HepG2 (cell line): ENCODE results near the gene ELP5. TPM values are rescaled to one million over a fixed set of nuclear protein-coding genes. Genes with fewer than 3 reads are reported as not detected.

Experiments
- CBFB ChIP-seq: sonication (generic); formaldehyde crosslinking; IDR thresholded peaks from 2 replicates; pipeline ENCODE4 v1.4.0; 2020; ENCODE audit warnings: missing genetic modification reagents
- GLI4 ChIP-seq: sonication (generic); formaldehyde crosslinking; IDR thresholded peaks from 2 replicates; pipeline ENCODE4 v1.5.1; 2020; ENCODE audit warnings: missing genetic modification reagents, mild to moderate bottlenecking, moderate library complexity, borderline replicate concordance
- HOXA3 ChIP-seq: sonication (generic); formaldehyde crosslinking; IDR thresholded peaks from 2 replicates; pipeline ENCODE4 v1.5.0; 2020; ENCODE audit warnings: missing genetic modification reagents
- KDM1A ChIP-seq: IDR thresholded peaks from 2 replicates; pipeline ENCODE4 v1.6.1; 2016; ENCODE audit warnings: missing compliant biosample characterization
- KLF11 ChIP-seq: IDR thresholded peaks from 2 replicates; pipeline ENCODE4 v1.6.1; 2016; ENCODE audit warnings: missing compliant biosample characterization
- PITX1 ChIP-seq: sonication (generic); formaldehyde crosslinking; IDR thresholded peaks from 2 replicates; pipeline ENCODE4 v1.5.1; 2020; ENCODE audit warnings: mild to moderate bottlenecking, missing genetic modification reagents
- RBM39 ChIP-seq: fragments of 200-400 bp; formaldehyde crosslinking; IDR thresholded peaks from one replicate; pipeline ENCODE4 v1.6.1; 2018; ENCODE audit warnings: antibody characterized with exemption, mild to moderate bottlenecking, low read depth, low read length; ENCODE audit not compliant: poor library complexity, severe bottlenecking
- REPIN1 ChIP-seq: sonication (generic); formaldehyde crosslinking; IDR thresholded peaks from 2 replicates; pipeline ENCODE4 v1.8.0; 2022; ENCODE audit warnings: missing genetic modification reagents, low read depth, mild to moderate bottlenecking, borderline replicate concordance
- REXO4 ChIP-seq: sonication (generic); formaldehyde crosslinking; IDR thresholded peaks from 2 replicates; pipeline ENCODE4 v1.8.0; 2022; ENCODE audit warnings: missing genetic modification reagents, mild to moderate bottlenecking, borderline replicate concordance
- SMAD3 ChIP-seq: sonication (generic); formaldehyde crosslinking; IDR thresholded peaks from 2 replicates; pipeline ENCODE4 v1.4.0; 2020; ENCODE audit warnings: missing genetic modification reagents
- SRSF1 ChIP-seq: fragments of 200-400 bp; formaldehyde crosslinking; optimal IDR thresholded peaks from 2 replicates; pipeline ENCODE3; 2017; ENCODE audit warnings: mild to moderate bottlenecking, low read depth, low read length, moderate library complexity
- XBP1 ChIP-seq: sonication (generic); formaldehyde crosslinking; IDR thresholded peaks from 2 replicates; pipeline ENCODE4 v1.5.0; 2020; ENCODE audit warnings: missing genetic modification reagents
- ZBTB20 ChIP-seq: sonication (generic); formaldehyde crosslinking; IDR thresholded peaks from 2 replicates; pipeline ENCODE4 v1.8.1; 2023; ENCODE audit warnings: missing genetic modification reagents, low read depth, mild to moderate bottlenecking, borderline replicate concordance
- ZBTB8A ChIP-seq: sonication (generic); formaldehyde crosslinking; IDR thresholded peaks from 2 replicates; pipeline ENCODE4 v1.4.0; 2020; ENCODE audit warnings: mild to moderate bottlenecking, low read depth, missing genetic modification reagents, borderline replicate concordance
- ZC3H13 ChIP-seq: sonication (generic); formaldehyde crosslinking; IDR thresholded peaks from 2 replicates; pipeline ENCODE4 v1.8.1; 2023; ENCODE audit warnings: mild to moderate bottlenecking, missing genetic modification reagents, moderate library complexity
- ZFP41 ChIP-seq: sonication (generic); formaldehyde crosslinking; IDR thresholded peaks from 2 replicates; pipeline ENCODE4 v1.4.0; 2020; ENCODE audit warnings: mild to moderate bottlenecking, missing genetic modification reagents, borderline replicate concordance
- ZNF205 ChIP-seq: IDR thresholded peaks from 2 replicates; pipeline ENCODE4 v1.6.1; 2018; ENCODE audit warnings: missing biosample characterization, missing genetic modification reagents
- ZNF501 ChIP-seq: sonication (generic); formaldehyde crosslinking; IDR thresholded peaks from 2 replicates; pipeline ENCODE4 v1.5.1; 2020; ENCODE audit warnings: mild to moderate bottlenecking, moderate library complexity, missing genetic modification reagents
- ZNF878 ChIP-seq: sonication (generic); formaldehyde crosslinking; IDR thresholded peaks from 2 replicates; pipeline ENCODE4 v1.8.1; 2023; ENCODE audit warnings: mild to moderate bottlenecking, missing genetic modification reagents, moderate library complexity
- ZSCAN21 ChIP-seq: sonication (generic); formaldehyde crosslinking; IDR thresholded peaks from 2 replicates; pipeline ENCODE4 v1.8.0; 2022; ENCODE audit warnings: mild to moderate bottlenecking, missing genetic modification reagents, moderate library complexity, borderline replicate concordance
- polyA plus RNA-seq, 8 experiments: library from polyadenylated mRNA; depleted of rRNA in 3 of 8; stranded (reverse) in 7 of 8; unstranded in 1 of 8; fragments of >200 nt; fragmentation: Illumina TruSeq in 4 of 8; extraction: Trizol in 4 of 8; gene quantifications; 2 replicates each; pipeline versions ENCODE4 v1.2.1 to v1.2.3, GENCODE V29; 2011 to 2016; ENCODE audit warnings: low read depth in 4 of 8, missing spikeins in 1 of 8, mixed read lengths in 1 of 8; ENCODE audit not compliant: insufficient read depth in 1 of 8
- total RNA-seq, 5 experiments: library from RNA; depleted of rRNA; stranded (reverse); fragments of >200 nt; fragmentation: Illumina TruSeq; extraction: Trizol; gene quantifications; 2 replicates each; pipeline ENCODE4 v1.2.3, GENCODE V29; 2016; ENCODE audit warnings: low read depth in 1 of 5
- TF ChIP-seq, protein P1 (sequence below): IDR thresholded peaks from 2 replicates; pipeline ENCODE4 v1.6.1; 2012; ENCODE audit warnings: inconsistent platforms
- TF ChIP-seq, protein P2 (sequence below): sonication (generic); formaldehyde crosslinking; IDR thresholded peaks from 2 replicates; pipeline ENCODE4 v1.8.1; 2023; ENCODE audit warnings: mild to moderate bottlenecking, missing genetic modification reagents
- TF ChIP-seq, protein P3 (sequence below): sonication (generic); formaldehyde crosslinking; IDR thresholded peaks from 2 replicates; pipeline ENCODE4 v1.4.0; 2020; ENCODE audit warnings: mild to moderate bottlenecking, missing genetic modification reagents
- TF ChIP-seq, protein P4 (sequence below): sonication (generic); formaldehyde crosslinking; IDR thresholded peaks from 2 replicates; pipeline ENCODE4 v1.8.1; 2023; ENCODE audit warnings: mild to moderate bottlenecking, moderate library complexity, missing genetic modification reagents

Gene ELP5
- total and polyA plus RNA-seq, 2 of the 13 experiments (the other 11 are each of a cell fraction or from before 2014, with no cell fraction given), result 67.6 to 69.8 TPM

DNA sequence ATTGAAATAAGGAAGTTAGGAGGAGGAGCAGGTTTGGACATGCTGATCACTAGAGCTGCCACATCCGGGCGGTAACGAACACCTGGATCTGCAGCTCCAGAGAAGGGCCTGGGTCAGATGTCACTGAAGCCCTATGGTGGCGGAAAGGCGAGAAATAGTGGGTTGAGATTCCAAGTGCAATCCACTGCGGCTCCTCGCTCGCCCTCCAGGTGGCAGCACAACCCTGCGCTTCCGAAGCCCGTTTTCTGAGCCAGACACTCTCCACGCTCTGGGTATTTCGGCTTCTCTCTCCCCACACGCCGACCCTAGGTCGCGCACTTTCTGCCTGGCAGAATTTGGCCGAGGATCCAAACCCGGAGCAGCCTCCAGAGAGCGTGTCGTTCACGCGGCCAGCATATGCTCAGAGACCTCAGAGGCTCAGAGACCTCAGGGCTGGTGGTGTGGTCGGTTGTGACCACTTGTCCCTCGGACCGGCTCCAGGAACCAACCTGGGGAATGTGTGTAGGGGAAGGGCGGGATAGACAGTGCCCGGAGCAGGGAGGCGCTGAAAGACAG lies 28.6 kb downstream of the ELP5 start (continued):
- TF ChIP-seq ZFP41 (CRISPR knock-in tag), result peak; percentile 35; the same call in 1 of the 2 replicates
- TF ChIP-seq RBM39, result peak; percentile 60
- TF ChIP-seq ZNF501, result peak; percentile 82
- TF ChIP-seq CBFB, result 0 out of 2 replicates have a peak, but pooled peaks have one; percentile 63
- peak; percentile 59; the same call in 1 of the 2 replicates for TF ChIP-seq KLF11 (CRISPR knock-in tag)
- 0 out of 2 replicates have a peak, but pooled peaks have one; percentile 59 for TF ChIP-seq ZC3H13 (CRISPR knock-in tag)
- TF ChIP-seq ZBTB20 (CRISPR knock-in tag), result 0 out of 2 replicates have a peak, but pooled peaks have one; percentile 43
- TF ChIP-seq REPIN1 (CRISPR knock-in tag), result peak; percentile 92
- no peak for TF ChIP-seq REXO4 (CRISPR knock-in tag)
- TF ChIP-seq, protein P1, sequence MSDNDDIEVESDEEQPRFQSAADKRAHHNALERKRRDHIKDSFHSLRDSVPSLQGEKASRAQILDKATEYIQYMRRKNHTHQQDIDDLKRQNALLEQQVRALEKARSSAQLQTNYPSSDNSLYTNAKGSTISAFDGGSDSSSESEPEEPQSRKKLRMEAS, result peak; percentile 79
- TF ChIP-seq GLI4 (CRISPR knock-in tag), result 0 out of 2 replicates have a peak, but pooled peaks have one; percentile 55
- no peak for TF ChIP-seq KDM1A (CRISPR knock-in tag)
- no peak for TF ChIP-seq ZNF878 (CRISPR knock-in tag)
- peak; percentile 87 for TF ChIP-seq SMAD3 (CRISPR knock-in tag)
- peak; percentile 81 for TF ChIP-seq PITX1 (CRISPR knock-in tag)
- TF ChIP-seq ZBTB8A (CRISPR knock-in tag), result no peak
- TF ChIP-seq, protein P2, sequence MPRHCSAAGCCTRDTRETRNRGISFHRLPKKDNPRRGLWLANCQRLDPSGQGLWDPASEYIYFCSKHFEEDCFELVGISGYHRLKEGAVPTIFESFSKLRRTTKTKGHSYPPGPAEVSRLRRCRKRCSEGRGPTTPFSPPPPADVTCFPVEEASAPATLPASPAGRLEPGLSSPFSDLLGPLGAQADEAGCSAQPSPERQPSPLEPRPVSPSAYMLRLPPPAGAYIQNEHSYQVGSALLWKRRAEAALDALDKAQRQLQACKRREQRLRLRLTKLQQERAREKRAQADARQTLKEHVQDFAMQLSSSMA (CRISPR knock-in tag), result no peak
- TF ChIP-seq XBP1 (CRISPR knock-in tag), result no peak
- peak; percentile 9 for TF ChIP-seq SRSF1
- TF ChIP-seq, protein P3, sequence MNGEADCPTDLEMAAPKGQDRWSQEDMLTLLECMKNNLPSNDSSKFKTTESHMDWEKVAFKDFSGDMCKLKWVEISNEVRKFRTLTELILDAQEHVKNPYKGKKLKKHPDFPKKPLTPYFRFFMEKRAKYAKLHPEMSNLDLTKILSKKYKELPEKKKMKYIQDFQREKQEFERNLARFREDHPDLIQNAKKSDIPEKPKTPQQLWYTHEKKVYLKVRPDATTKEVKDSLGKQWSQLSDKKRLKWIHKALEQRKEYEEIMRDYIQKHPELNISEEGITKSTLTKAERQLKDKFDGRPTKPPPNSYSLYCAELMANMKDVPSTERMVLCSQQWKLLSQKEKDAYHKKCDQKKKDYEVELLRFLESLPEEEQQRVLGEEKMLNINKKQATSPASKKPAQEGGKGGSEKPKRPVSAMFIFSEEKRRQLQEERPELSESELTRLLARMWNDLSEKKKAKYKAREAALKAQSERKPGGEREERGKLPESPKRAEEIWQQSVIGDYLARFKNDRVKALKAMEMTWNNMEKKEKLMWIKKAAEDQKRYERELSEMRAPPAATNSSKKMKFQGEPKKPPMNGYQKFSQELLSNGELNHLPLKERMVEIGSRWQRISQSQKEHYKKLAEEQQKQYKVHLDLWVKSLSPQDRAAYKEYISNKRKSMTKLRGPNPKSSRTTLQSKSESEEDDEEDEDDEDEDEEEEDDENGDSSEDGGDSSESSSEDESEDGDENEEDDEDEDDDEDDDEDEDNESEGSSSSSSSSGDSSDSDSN (CRISPR knock-in tag), result peak; percentile 80
- TF ChIP-seq ZNF205, result peak; percentile 48; the same call in 1 of the 2 replicates
- peak; percentile 79; the same call in 1 of the 2 replicates for TF ChIP-seq HOXA3 (CRISPR knock-in tag)
- TF ChIP-seq ZSCAN21 (CRISPR knock-in tag), result peak; percentile 79; the same call in 1 of the 2 replicates
- TF ChIP-seq, protein P4, sequence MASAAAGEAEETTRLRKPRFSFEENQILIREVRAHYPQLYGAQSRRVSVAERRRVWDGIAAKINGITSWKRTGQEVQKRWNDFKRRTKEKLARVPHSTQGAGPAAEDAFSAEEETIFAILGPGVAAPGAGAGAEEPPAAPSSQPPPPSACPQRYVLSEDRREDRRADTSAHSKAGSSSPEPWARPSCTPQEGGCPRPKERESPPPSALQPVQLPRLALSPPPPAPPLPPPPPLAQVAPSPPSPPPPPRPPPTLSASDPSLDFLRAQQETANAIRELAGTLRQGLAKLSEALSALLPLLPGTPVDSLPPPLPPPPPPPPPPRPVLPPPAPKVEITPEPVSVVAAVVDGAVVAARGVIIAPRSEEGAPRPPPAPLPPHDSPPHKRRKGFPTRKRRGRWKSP (CRISPR knock-in tag), result peak; percentile 73; the same call in 1 of the 2 replicates
